Naive thymus-derived CD8-positive, alpha-beta T cell (primary cell): ENCODE results near the gene ITGA7. TPM values are rescaled to one million over a fixed set of nuclear protein-coding genes. Genes with fewer than 3 reads are reported as not detected.

ENCODE experiments used
- ATAC-seq, 2 donors: fragments of 150-1000 bp; cut with Tn5 transposase in 1 of 2; sonication (Bioruptor Pico), chemical (Tn5 transposase) in 1 of 2; 1 replicate in 1 of 2; 2 replicates in 1 of 2; pipeline ENCODE4 v1.10.0; 2021; ENCODE audit warnings: mild to moderate bottlenecking in 2 of 2, moderate library complexity in 2 of 2
- POLR2A ChIA-PET: fragments of 350-600 bp; sonication (Branson Sonifier 250); formaldehyde crosslinking; loops from one replicate; lab custom pipeline; 2021; ENCODE audit warnings: antibody characterized with exemption; lab: Charles Lee
- DNase-seq, 10 donors: peaks; one replicate each; pipeline versions ENCODE4 v3.0.0 to v3.0.0-alpha.2; 2020 to 2022
- H3K27ac Mint-ChIP-seq, 10 donors: one replicate each; pipeline ENCODE4 v1.8.0; 2020 to 2022; ENCODE audit warnings: mild to moderate bottlenecking in 10 of 10, mixed read lengths in 10 of 10, moderate library complexity in 4 of 10, inconsistent platforms in 1 of 10
- H3K27me3 Mint-ChIP-seq, 5 donors: one replicate each; pipeline ENCODE4 v1.8.0; 2021 to 2022; ENCODE audit warnings: mixed read lengths in 5 of 5
- H3K36me3 Mint-ChIP-seq, 3 donors: one replicate each; pipeline ENCODE4 v1.8.0; 2020 to 2022; ENCODE audit warnings: mixed read lengths in 3 of 3, mild to moderate bottlenecking in 2 of 3, inconsistent platforms in 1 of 3
- H3K4me1 Mint-ChIP-seq, 4 donors: one replicate each; pipeline ENCODE4 v1.8.0; 2021 to 2022; ENCODE audit warnings: mixed read lengths in 4 of 4
- H3K4me3 Mint-ChIP-seq, 10 donors: one replicate each; pipeline ENCODE4 v1.8.0; 2020 to 2022; ENCODE audit warnings: mild to moderate bottlenecking in 10 of 10, mixed read lengths in 10 of 10, moderate library complexity in 6 of 10, inconsistent platforms in 1 of 10
- H3K9me3 Mint-ChIP-seq, 9 donors: one replicate each; pipeline ENCODE4 v1.8.0; 2020 to 2022; ENCODE audit warnings: mixed read lengths in 9 of 9, mild to moderate bottlenecking in 3 of 9, inconsistent platforms in 1 of 9, moderate library complexity in 1 of 9
- polyA plus RNA-seq, 3 donors: library from polyadenylated mRNA; unstranded; fragments of 300-500 nt; fragmentation: Illumina TruSeq; gene quantifications; one replicate each; pipeline ENCODE4 v1.2.3, GENCODE V29; 2021
- total RNA-seq, 8 experiments: library from RNA in 2 of 8; stranded (reverse) in 2 of 8; gene quantifications; one replicate each; pipeline ENCODE4 v1.2.3 and lab custom pipeline; 2021 to 2026

The ITGA7 gene
- total and polyA plus RNA-seq, 5 experiments from 2014 or later = 1.5 to 7.0 (median 3.4) TPM; not detected in 1

GRCh38 chr12:55694651-55695050 is 13.1 kb downstream of the ITGA7 start:
- H3K4me3 Mint-ChIP-seq = no peak overlapping the region
- DNase-seq = no peak
- ATAC-seq = no peak
- H3K27me3 Mint-ChIP-seq = no peaks in the 10 kb centered on the region
- POLR2A ChIA-PET = no interaction called here
- no peaks in the 10 kb centered on the region for H3K36me3 Mint-ChIP-seq
- no peak overlapping the region for H3K27ac Mint-ChIP-seq
- no peaks in the 10 kb centered on the region for H3K9me3 Mint-ChIP-seq
- H3K4me1 Mint-ChIP-seq = peaks cover 0 to 2% (median under 1%) of the 10 kb centered on the region in 4 donors

- H3K4me1 Mint-ChIP-seq = peaks cover 0 to 3% (median 1%) of the 10 kb centered on the region in 4 donors
- no peaks in the 10 kb centered on the region for H3K36me3 Mint-ChIP-seq
- POLR2A ChIA-PET = no interaction called here
- no peak overlapping the region for H3K4me3 Mint-ChIP-seq
- H3K27me3 Mint-ChIP-seq = no peaks in the 10 kb centered on the region
- no peak for DNase-seq
- no peaks in the 10 kb centered on the region for H3K9me3 Mint-ChIP-seq
- ATAC-seq = no peak
- no peak overlapping the region for H3K27ac Mint-ChIP-seq
Measured at GRCh38 chr12:55694188-55694515, 13.6 kb downstream of the ITGA7 start.

DNA sequence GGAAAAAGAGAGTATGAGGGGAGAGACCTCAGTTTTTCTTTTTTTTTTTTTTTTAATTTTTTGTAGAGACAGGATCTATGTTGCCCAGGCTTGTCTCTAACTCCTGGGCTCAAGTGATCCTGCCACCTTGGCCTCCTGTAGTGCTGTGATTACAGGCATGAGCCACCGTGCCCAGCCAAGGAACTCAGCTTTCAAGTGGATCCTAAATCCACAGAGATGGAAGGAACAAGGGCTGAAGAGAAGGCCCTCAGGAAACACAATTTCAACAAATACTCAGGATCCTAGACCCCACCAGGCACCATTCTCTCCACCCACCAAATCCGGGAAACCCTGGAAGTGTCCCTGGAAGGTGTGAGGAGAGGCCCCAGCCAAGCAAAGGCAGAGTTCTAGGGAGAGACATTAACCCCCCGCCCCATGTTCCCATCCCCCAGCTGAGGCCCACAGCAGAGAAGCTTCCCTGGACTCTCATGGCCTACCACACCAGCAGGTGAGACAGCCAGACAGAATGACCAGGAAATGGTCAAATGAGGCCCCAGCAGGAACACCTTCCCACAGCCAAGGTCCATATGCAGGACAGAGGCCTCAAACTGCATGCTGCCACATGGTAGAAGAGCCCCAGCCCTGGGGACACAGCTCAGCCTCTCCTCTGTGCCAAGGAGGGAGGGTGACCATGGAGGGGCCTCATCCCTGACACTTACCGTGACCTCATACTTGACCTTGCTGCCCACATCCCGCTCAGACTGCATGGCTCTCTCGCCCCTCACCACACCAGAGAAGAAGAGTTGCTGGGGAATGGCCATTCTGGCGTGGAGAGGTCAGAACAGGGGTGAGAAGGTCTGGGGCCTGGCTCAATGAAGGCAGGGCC is 14.1 kb downstream of the ITGA7 start:
- no peaks in the 10 kb centered on the region for H3K36me3 Mint-ChIP-seq
- POLR2A ChIA-PET = interaction anchor here (0.6 kb wide), 1 partner anchor 59 kb away, joined by 7 read pairs; no protein-coding TSS in a partner anchor
- no peak overlapping the region for H3K27ac Mint-ChIP-seq
- no peaks in the 10 kb centered on the region for H3K27me3 Mint-ChIP-seq
- no peak overlapping the region for H3K4me3 Mint-ChIP-seq
- ATAC-seq (no peak), DNase-seq (no peak)
- H3K9me3 Mint-ChIP-seq = no peaks in the 10 kb centered on the region
- peaks cover 0 to 3% (median 2%) of the 10 kb centered on the region in 4 donors for H3K4me1 Mint-ChIP-seq

DNA sequence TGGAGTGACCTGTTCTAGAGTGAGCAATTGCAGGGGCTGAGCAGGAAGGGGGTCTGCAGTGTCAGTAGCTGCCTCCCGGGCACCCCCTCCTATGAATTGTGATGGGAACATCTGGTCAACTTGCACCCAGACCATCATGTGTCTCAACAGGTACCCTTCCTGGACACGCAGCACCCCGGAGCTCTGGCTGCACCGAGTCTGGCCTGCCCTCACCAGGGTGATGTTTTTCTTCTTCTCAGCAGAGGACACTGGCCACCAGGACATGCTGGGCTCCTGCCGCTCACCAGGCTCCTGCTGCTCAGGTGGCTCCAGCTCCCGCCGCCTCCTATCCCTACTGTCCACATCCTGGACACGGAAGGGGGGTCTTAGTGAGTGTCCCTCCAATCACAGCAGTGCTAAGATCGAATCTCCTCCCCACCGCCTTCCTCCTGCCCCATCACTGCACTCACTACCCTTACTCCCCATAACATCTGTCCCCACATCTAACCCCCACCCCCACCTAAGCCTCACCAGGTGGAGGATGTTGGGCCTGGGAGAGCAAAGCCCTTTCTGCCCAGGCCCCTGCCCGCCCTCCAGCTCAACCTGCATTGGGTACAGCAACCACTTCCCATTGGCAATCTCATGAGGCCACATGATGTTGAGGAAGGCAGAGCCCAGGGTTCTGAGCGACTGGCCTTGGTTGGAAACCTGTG is 14.9 kb downstream of the ITGA7 start:
- POLR2A ChIA-PET = no interaction called here
- no peaks in the 10 kb centered on the region for H3K9me3 Mint-ChIP-seq
- peaks cover 3 to 6% (median 5%) of the 10 kb centered on the region in 4 donors for H3K4me1 Mint-ChIP-seq
- H3K4me3 Mint-ChIP-seq = no peak overlapping the region
- H3K27me3 Mint-ChIP-seq = no peaks in the 10 kb centered on the region
- ATAC-seq (no peak), DNase-seq (no peak)
- no peaks in the 10 kb centered on the region for H3K36me3 Mint-ChIP-seq
- H3K27ac Mint-ChIP-seq = no peak overlapping the region

DNA sequence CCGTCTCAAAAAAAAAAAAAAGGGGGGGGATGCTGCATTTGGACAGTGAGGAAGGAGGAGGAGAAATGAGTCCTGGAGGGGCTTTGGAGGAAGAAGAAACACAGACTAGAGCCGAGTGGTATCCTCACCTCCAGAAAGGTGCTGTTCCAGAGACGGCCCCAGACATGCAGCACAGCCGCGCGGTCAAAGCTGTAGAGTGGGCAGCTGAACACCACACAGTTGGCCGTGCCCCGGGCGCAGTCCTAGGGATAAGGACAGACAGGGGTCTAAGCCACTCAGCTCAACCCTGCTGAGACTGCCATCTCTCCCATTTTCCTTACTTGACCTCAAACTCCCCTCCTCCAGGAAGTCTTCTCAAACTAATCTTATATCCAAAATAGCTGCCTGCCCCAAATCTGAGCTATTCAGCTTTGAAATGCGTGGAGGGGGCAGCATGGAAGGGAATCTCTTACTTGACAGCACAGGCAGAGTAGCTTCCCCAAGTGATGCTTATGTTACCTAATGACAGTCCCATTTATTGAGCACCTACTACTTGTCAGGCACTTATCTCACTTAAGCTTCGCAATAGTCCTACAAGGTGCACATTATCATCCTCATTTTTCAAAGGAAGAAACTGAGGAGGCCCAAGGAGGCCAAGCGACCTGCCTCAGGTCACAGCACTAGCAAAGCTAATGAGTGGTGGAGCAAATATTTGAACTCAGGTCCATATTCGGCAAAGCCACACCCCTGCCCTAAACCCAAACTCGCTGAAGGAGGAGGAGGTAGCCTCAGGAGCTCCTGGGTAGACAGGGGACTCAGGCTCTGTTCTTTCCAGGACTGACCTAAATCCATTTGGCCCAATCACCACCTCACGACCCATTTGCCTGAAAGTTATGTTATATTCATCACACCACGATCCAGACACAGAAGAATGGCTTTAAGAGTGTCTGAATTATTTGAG is 18.7 kb downstream of the ITGA7 start:
- Mint-ChIP-seq H3K4me1 (peaks cover 10 to 17% (median 15%) of the 10 kb centered on the region in 4 donors), H3K4me3 (no peak overlapping the region), H3K9me3 (no peaks in the 10 kb centered on the region), H3K27me3 (peaks cover 0 to 4% (median 0%) of the 10 kb centered on the region in 5 donors), H3K27ac (peak overlapping the region in 1 of 10 donors; percentile 57), H3K36me3 (no peaks in the 10 kb centered on the region)
- POLR2A ChIA-PET = interaction anchor here (0.7 kb wide), 1 partner anchor 26 kb away, joined by 3 read pairs; no protein-coding TSS in a partner anchor
- DNase-seq (no peak), ATAC-seq (no peak)

DNA sequence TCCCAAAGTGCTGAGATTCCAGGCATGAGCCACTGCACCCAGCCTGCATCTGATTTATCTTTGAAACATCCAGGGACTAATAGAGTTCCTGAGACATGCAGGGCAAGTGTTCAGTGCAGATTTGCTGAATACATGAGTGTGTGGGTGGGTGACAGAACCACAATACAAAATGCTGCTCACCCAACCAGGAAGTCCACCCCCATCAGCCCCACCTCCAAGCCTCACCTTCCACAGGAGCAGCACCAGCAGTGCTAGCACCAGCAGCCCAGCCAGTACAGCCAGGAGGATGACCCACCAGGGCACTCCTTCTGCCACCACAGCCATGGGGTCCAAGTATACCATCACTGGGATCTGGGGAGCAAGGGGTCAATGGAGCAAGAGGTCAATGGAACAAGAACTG is 20.0 kb downstream of the ITGA7 start:
- DNase-seq (peak in 1 of 10 donors; percentile 13), ATAC-seq (peak in 1 of 2 donors; percentile 72)
- H3K36me3 Mint-ChIP-seq = no peaks in the 10 kb centered on the region
- peak overlapping the region in 3 of 10 donors; percentile 23 to 58 (median 50) for H3K4me3 Mint-ChIP-seq
- peaks cover 0 to 6% (median 0%) of the 10 kb centered on the region in 5 donors for H3K27me3 Mint-ChIP-seq
- peak overlapping the region in 5 of 10 donors; percentile 19 to 57 (median 45) for H3K27ac Mint-ChIP-seq
- POLR2A ChIA-PET = no interaction called here
- H3K4me1 Mint-ChIP-seq = peaks cover 13 to 21% (median 16%) of the 10 kb centered on the region in 4 donors
- H3K9me3 Mint-ChIP-seq = no peaks in the 10 kb centered on the region

- Mint-ChIP-seq H3K36me3 (no peaks in the 10 kb centered on the region), H3K27me3 (peaks cover 0 to 10% (median 2%) of the 10 kb centered on the region in 5 donors), H3K9me3 (no peaks in the 10 kb centered on the region), H3K4me1 (peaks cover 15 to 32% (median 21%) of the 10 kb centered on the region in 4 donors), H3K4me3 (peak overlapping the region in 1 of 10 donors; percentile 62), H3K27ac (peak overlapping the region in 3 of 10 donors; percentile 52 to 81 (median 66))
- DNase-seq = no peak
- no peak for ATAC-seq
- POLR2A ChIA-PET = no interaction called here
Measured at GRCh38 chr12:55686366-55687010, 21.2 kb downstream of the ITGA7 start.

DNA sequence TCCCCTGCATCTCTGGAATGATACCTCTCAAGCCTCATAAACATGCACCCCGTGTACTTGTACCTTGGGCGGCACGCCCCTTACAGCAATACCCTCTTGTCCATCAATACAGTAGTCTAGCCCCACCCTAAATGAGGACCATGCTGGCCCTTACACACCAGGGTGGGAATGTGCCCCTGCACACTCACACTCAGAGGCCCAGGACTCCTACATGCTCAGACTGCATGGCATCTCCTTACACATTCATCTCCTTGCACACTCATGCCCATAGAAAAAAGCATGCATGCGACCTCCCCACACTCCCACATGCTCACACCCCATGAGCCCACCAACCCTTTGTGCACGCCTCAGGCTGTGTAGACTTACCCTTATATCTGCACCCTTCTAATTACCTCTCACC is 22.0 kb downstream of the ITGA7 start:
- POLR2A ChIA-PET = no interaction called here
- H3K9me3 Mint-ChIP-seq = no peaks in the 10 kb centered on the region
- H3K4me3 Mint-ChIP-seq = no peak overlapping the region
- H3K36me3 Mint-ChIP-seq = no peaks in the 10 kb centered on the region
- ATAC-seq (no peak), DNase-seq (no peak)
- peaks cover 19 to 39% (median 29%) of the 10 kb centered on the region in 4 donors for H3K4me1 Mint-ChIP-seq
- peaks cover 1 to 18% (median 10%) of the 10 kb centered on the region in 5 donors for H3K27me3 Mint-ChIP-seq
- H3K27ac Mint-ChIP-seq = peak overlapping the region in 1 of 10 donors; percentile 1

DNA sequence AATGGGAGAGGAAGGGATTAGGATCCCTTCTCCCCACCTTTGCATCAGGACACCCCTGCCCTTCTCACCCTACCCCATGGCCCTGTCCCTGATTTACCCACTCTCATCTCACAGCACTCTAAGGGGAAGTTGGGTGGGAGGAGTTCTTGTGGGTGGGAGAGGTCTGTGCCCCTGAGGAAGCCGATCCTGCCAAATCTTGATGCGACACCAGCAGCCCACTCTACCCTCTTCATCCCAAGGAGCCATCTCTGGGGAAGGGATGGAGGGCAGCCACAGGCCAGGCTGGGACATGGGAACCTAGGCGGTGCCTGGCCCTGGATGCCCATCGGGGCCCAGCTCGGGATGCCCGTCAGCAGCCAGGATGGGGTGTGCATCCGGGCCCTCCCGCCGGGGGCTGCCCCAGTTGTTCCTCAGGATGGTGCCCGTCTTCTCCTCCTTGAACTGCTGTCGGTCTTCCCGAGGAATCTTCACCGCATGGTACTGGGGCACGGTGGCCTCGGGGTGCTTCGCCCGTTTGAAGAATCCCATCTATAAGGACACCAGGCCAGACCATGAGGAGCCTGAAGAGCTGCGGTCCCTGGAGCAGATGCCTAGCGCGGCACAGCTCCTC is 22.8 kb downstream of the ITGA7 start:
- Mint-ChIP-seq H3K36me3 (no peaks in the 10 kb centered on the region), H3K4me3 (no peak overlapping the region), H3K27ac (peak overlapping the region in 1 of 10 donors; percentile 48), H3K27me3 (peaks cover 4 to 19% (median 13%) of the 10 kb centered on the region in 5 donors), H3K9me3 (no peaks in the 10 kb centered on the region), H3K4me1 (peaks cover 19 to 39% (median 29%) of the 10 kb centered on the region in 4 donors)
- ATAC-seq = no peak
- no peak for DNase-seq
- POLR2A ChIA-PET = interaction anchor here (0.6 kb wide), 1 partner anchor 1419 kb away, joined by 3 read pairs; no protein-coding TSS in a partner anchor

DNA sequence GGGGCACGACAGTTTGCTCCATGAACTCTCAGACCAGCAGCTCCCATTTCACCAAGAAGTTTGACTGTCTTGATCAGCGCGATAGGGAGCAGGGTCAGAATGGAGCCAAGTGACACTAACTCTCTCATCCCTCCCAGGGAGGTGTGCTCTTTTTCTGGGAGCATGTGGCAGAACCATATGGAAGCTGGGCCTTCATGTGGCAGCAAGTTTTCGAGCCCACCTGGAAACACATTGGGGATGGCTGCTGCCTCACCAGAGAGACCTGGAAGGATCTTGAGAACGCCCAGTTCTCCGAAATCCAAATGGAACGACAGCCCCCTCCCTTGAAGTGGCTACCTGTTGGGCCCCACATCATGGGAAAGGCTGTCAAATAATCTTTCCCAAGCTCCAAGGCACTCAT is 24.0 kb downstream of the ITGA7 start:
- no peak overlapping the region for H3K4me3 Mint-ChIP-seq
- ATAC-seq = no peak
- peaks cover 19 to 39% (median 28%) of the 10 kb centered on the region in 4 donors for H3K4me1 Mint-ChIP-seq
- peaks cover 7 to 21% (median 15%) of the 10 kb centered on the region in 5 donors for H3K27me3 Mint-ChIP-seq
- no peak for DNase-seq
- H3K27ac Mint-ChIP-seq = peak overlapping the region in 1 of 10 donors; percentile 57
- H3K9me3 Mint-ChIP-seq = no peaks in the 10 kb centered on the region
- POLR2A ChIA-PET = interaction anchor here (0.7 kb wide), 1 partner anchor 32 kb away, joined by 3 read pairs; the partner anchor contains the start of gene BLOC1S1
- H3K36me3 Mint-ChIP-seq = no peaks in the 10 kb centered on the region

DNA sequence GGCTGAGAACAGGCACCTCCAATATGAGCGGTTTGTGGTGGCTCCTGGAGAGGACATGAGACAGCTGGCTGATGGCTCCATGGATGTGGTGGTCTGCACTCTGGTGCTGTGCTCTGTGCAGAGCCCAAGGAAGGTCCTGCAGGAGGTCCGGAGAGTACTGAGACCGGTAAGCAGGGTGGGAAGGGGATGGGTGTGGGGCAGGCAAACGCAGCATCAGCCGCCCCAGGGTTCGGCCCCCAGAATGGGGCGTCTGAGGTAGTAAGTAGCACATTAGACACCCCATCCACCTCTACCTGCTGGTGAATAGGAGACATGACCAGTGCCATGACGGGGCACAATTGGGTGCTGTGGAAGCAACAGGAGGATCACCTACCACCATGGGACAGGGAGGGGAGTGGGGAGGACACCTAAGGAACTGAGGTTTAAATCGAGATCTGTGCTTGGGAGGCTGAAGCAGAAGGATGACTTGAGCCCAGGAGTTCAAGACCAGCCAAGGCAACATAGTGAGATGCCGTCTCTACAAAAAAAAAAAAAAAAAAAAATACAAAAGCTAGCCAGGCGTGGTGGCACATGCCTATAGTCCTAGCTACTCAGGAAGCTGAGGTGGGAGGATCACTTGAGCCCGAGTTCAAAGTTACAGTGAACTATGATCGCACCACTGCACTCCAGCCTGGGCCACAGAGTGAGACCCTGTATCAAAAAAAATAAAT is 25.5 kb downstream of the ITGA7 start:
- Mint-ChIP-seq H3K36me3 (no peaks in the 10 kb centered on the region), H3K4me1 (peaks cover 16 to 33% (median 21%) of the 10 kb centered on the region in 4 donors), H3K9me3 (no peaks in the 10 kb centered on the region), H3K27ac (peak overlapping the region in 1 of 10 donors; percentile 1), H3K27me3 (peaks cover 7 to 22% (median 15%) of the 10 kb centered on the region in 5 donors), H3K4me3 (peak overlapping the region in 1 of 10 donors; percentile 68)
- ATAC-seq = no peak
- DNase-seq = no peak
- POLR2A ChIA-PET = no interaction called here
